Loucy (cell line): Measurements from ENCODE around the gene KSR1.
"Not testable (repeated sequence)": the region's sequence is repeated elsewhere in the genome, so short reads cannot be mapped to it uniquely, and the experiment has no call there.

ENCODE experiments used
- H2AFZ ChIP-seq: fragments of 200-600 bp; sonication (generic); 2 replicates; pipeline ENCODE4 v1.6.0; 2016; ENCODE audit warnings: antibody characterized with exemption, mild to moderate bottlenecking, low read length, moderate library complexity
- H3F3A ChIP-seq: fragments of 200-600 bp; 2 replicates; pipeline ENCODE4 v1.6.0; 2016; ENCODE audit warnings: antibody characterized with exemption, low read depth, mild to moderate bottlenecking
- H3K27me3 ChIP-seq: fragments of 200-600 bp; sonication (generic); 2 replicates; pipeline ENCODE4 v1.6.1; 2014; ENCODE audit warnings: low read length, mild to moderate bottlenecking; ENCODE audit not compliant: insufficient read depth, poor library complexity, severe bottlenecking
- H3K36me3 ChIP-seq: fragments of 200-600 bp; sonication (generic); 2 replicates; pipeline ENCODE4 v1.6.1; 2016; ENCODE audit warnings: low read length; ENCODE audit not compliant: insufficient read depth
- H3K4me1 ChIP-seq: fragments of 200-600 bp; sonication (generic); 2 replicates; pipeline ENCODE4 v1.5.1; 2014; ENCODE audit warnings: low read length, mild to moderate bottlenecking; ENCODE audit not compliant: insufficient read depth, poor library complexity, severe bottlenecking
- H3K4me2 ChIP-seq: fragments of 200-600 bp; sonication (generic); 2 replicates; pipeline ENCODE4 v1.6.0; 2014; ENCODE audit warnings: antibody characterized with exemption, low read length, low read depth, mild to moderate bottlenecking; ENCODE audit not compliant: poor library complexity, severe bottlenecking
- H3K4me3 ChIP-seq: fragments of 200-600 bp; sonication (generic); 2 replicates; pipeline ENCODE4 v1.5.1; 2014; ENCODE audit warnings: low read length, mild to moderate bottlenecking, mixed read lengths; ENCODE audit not compliant: poor library complexity, severe bottlenecking
- H3K79me2 ChIP-seq: fragments of 200-600 bp; sonication (generic); 2 replicates; pipeline ENCODE4 v1.6.1; 2014; ENCODE audit warnings: low read length; ENCODE audit not compliant: insufficient read depth
- H3K9ac ChIP-seq: fragments of 200-600 bp; sonication (generic); 2 replicates; pipeline ENCODE4 v1.6.0; 2014; ENCODE audit warnings: mild to moderate bottlenecking, low read depth, low read length, moderate library complexity; ENCODE audit not compliant: poor library complexity, severe bottlenecking
- H3K9me2 ChIP-seq: fragments of 200-600 bp; sonication (generic); replicated peaks from 2 replicates; pipeline ENCODE4 v1.6.1; 2016; ENCODE audit warnings: low read depth, low read length, mixed read lengths
- H3K9me3 ChIP-seq: fragments of 200-600 bp; sonication (generic); 2 replicates; pipeline ENCODE4 v1.6.1; 2014; ENCODE audit warnings: mild to moderate bottlenecking, antibody characterized with exemption, low read length, low read depth; ENCODE audit not compliant: insufficient read depth
- H4K20me1 ChIP-seq: fragments of 200-600 bp; sonication (generic); 2 replicates; pipeline ENCODE4 v1.6.0; 2014; ENCODE audit warnings: antibody characterized with exemption, low read length, mild to moderate bottlenecking; ENCODE audit not compliant: insufficient read depth, poor library complexity, severe bottlenecking
- EZH2phosphoT487 ChIP-seq: fragments of 200-600 bp; IDR thresholded peaks from 2 replicates; pipeline ENCODE4 v1.6.1; 2018; ENCODE audit warnings: antibody characterized with exemption, mild to moderate bottlenecking, moderate library complexity, borderline replicate concordance
- TF ChIP-seq, protein P1 (sequence below): fragments of 200-600 bp; sonication (generic); conservative IDR thresholded peaks from 2 replicates; pipeline ENCODE4 v1.5.1; 2014; ENCODE audit warnings: mild to moderate bottlenecking, antibody characterized with exemption, low read length

KSR1 gene

DNA sequence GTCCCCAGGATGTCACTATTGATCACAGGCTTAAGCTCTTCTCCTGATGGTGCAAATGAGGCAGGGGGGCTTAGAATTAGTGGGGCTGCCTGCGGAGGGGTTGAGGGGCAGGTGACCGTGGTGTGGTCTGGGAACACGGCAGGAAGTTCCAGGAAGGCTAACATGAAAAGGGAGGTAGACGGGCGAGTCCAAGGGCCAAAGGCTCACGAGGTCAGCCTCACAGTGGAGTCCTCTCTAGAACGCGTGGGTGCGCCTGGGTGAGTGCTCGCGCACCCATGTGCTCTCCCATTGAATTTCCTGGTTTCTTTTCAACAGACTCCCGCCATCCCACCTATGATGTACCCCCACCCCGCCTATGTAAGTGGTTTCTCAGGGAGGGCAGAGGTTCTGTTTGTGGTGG, 190.0 kb downstream of the KSR1 start:
- no peak overlapping the region for H2AFZ ChIP-seq
- H3K4me3 ChIP-seq = no peak overlapping the region
- no peaks in the 10 kb centered on the region for H3K79me2 ChIP-seq
- no peaks in the 10 kb centered on the region for H3F3A ChIP-seq
- no peaks in the 10 kb centered on the region for H4K20me1 ChIP-seq
- H3K9me3 ChIP-seq = no peaks in the 10 kb centered on the region
- H3K4me2 ChIP-seq = no peak overlapping the region
- H3K9me2 ChIP-seq = no peaks in the 10 kb centered on the region
- peaks cover 4% of the 10 kb centered on the region; the same call in 1 of the 2 replicates for H3K36me3 ChIP-seq
- TF ChIP-seq, protein P1, sequence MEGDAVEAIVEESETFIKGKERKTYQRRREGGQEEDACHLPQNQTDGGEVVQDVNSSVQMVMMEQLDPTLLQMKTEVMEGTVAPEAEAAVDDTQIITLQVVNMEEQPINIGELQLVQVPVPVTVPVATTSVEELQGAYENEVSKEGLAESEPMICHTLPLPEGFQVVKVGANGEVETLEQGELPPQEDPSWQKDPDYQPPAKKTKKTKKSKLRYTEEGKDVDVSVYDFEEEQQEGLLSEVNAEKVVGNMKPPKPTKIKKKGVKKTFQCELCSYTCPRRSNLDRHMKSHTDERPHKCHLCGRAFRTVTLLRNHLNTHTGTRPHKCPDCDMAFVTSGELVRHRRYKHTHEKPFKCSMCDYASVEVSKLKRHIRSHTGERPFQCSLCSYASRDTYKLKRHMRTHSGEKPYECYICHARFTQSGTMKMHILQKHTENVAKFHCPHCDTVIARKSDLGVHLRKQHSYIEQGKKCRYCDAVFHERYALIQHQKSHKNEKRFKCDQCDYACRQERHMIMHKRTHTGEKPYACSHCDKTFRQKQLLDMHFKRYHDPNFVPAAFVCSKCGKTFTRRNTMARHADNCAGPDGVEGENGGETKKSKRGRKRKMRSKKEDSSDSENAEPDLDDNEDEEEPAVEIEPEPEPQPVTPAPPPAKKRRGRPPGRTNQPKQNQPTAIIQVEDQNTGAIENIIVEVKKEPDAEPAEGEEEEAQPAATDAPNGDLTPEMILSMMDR = no peak
- TF ChIP-seq EZH2phosphoT487 = no peak
- H3K27me3 ChIP-seq = no peaks in the 10 kb centered on the region
- no peak overlapping the region for H3K9ac ChIP-seq
- H3K4me1 ChIP-seq = no peaks in the 10 kb centered on the region

DNA sequence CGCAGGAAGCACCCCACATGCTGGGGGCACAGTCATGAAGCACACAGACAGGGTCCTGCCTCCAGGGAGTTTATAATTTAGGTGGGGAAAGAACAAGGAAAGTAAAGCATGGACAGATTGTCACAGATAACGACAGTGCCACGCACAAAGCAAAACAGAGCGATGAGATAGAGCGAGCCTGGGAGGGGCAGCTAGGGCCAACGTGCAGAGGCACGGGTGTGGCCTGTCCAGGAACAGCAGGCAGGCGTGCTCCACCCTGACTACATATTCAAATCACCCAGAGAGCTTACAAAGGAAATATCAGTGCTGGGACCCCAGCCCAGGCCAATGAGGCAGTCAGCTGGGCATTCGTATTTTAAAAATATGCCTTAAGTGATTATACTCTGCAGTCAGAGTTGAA, 191.5 kb downstream of the KSR1 start:
- no peak overlapping the region for H3K4me2 ChIP-seq
- no peaks in the 10 kb centered on the region for H3F3A ChIP-seq
- H4K20me1 ChIP-seq = no peaks in the 10 kb centered on the region
- no peaks in the 10 kb centered on the region for H3K27me3 ChIP-seq
- H3K4me1 ChIP-seq = peaks cover 6% of the 10 kb centered on the region
- no peaks in the 10 kb centered on the region for H3K9me3 ChIP-seq
- no peaks in the 10 kb centered on the region for H3K9me2 ChIP-seq
- no peaks in the 10 kb centered on the region for H3K79me2 ChIP-seq
- TF ChIP-seq, protein P1 = no peak
- TF ChIP-seq EZH2phosphoT487 = no peak
- no peak overlapping the region for H3K4me3 ChIP-seq
- no peak overlapping the region for H2AFZ ChIP-seq
- H3K9ac ChIP-seq = no peak overlapping the region
- peaks cover 4% of the 10 kb centered on the region; the same call in 1 of the 2 replicates for H3K36me3 ChIP-seq

DNA sequence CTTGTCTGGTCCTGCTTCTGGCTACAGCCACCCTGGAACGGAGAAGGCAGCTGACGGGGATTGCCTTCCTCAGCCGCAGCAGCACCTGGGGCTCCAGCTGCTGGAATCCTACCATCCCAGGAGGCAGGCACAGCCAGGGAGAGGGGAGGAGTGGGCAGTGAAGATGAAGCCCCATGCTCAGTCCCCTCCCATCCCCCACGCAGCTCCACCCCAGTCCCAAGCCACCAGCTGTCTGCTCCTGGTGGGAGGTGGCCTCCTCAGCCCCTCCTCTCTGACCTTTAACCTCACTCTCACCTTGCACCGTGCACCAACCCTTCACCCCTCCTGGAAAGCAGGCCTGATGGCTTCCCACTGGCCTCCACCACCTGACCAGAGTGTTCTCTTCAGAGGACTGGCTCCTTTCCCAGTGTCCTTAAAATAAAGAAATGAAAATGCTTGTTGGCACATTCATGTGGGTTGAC, 192.9 kb downstream of the KSR1 start:
- H3K4me3 ChIP-seq, H3K4me2 ChIP-seq, H3K79me2 ChIP-seq, H4K20me1 ChIP-seq, H3K27me3 ChIP-seq, H3K9me2 ChIP-seq, H3F3A ChIP-seq, H3K36me3 ChIP-seq, H3K4me1 ChIP-seq, H3K9me3 ChIP-seq, H3K9ac ChIP-seq, H2AFZ ChIP-seq: not testable (repeated sequence)

DNA sequence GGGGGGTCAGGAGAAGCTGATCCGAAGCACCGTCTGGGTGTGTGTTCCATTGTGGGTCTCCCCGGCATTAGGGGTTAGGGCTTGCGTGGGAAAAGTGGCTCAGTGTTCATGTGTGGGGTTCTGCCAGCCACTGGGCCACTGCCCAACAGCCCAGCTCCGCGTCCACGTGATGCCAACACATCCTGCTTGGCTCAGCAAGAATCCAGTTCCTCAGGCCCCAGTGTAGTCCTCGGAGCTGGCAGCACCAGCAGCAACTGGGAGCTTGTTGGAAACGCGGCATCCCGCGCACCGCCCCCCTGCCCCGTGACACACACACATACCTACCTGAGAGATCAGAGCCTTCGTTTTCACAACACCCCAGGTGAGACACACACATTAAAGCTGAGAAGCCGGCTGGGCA, 193.7 kb downstream of the KSR1 start:
- Histone ChIP-seq H3K4me2 (no peak overlapping the region), H4K20me1 (no peaks in the 10 kb centered on the region), H3K27me3 (no peaks in the 10 kb centered on the region), H3K9ac (no peak overlapping the region), H3F3A (no peaks in the 10 kb centered on the region), H3K4me1 (peaks cover 9% of the 10 kb centered on the region), H3K9me2 (no peaks in the 10 kb centered on the region), H3K79me2 (no peaks in the 10 kb centered on the region), H3K4me3 (no peak overlapping the region), H3K9me3 (no peaks in the 10 kb centered on the region), H2AFZ (no peak overlapping the region), H3K36me3 (peaks cover 4% of the 10 kb centered on the region; the same call in 1 of the 2 replicates)
- no peak for TF ChIP-seq EZH2phosphoT487
- TF ChIP-seq, protein P1 = no peak
